OCI-LY3 (cell line): ENCODE results near the gene ACOT7.

Experiments
- EZH2phosphoT487 ChIP-seq: fragments of 200-600 bp; shearing (Covaris generic); IDR thresholded peaks from 2 replicates; pipeline ENCODE4 v1.6.1; 2018; ENCODE audit warnings: antibody characterized with exemption, mixed run types, low read depth
- TF ChIP-seq, protein P1 (sequence below): fragments of 200-600, 300-600 bp; sonication (generic); IDR thresholded peaks from 2 replicates; pipeline ENCODE4 v1.5.1; 2014; ENCODE audit warnings: antibody characterized with exemption, low read length, low read depth

GRCh38 chr1:6241107-6241886 is 152.3 kb downstream of the ACOT7 start:
- TF ChIP-seq, protein P1, sequence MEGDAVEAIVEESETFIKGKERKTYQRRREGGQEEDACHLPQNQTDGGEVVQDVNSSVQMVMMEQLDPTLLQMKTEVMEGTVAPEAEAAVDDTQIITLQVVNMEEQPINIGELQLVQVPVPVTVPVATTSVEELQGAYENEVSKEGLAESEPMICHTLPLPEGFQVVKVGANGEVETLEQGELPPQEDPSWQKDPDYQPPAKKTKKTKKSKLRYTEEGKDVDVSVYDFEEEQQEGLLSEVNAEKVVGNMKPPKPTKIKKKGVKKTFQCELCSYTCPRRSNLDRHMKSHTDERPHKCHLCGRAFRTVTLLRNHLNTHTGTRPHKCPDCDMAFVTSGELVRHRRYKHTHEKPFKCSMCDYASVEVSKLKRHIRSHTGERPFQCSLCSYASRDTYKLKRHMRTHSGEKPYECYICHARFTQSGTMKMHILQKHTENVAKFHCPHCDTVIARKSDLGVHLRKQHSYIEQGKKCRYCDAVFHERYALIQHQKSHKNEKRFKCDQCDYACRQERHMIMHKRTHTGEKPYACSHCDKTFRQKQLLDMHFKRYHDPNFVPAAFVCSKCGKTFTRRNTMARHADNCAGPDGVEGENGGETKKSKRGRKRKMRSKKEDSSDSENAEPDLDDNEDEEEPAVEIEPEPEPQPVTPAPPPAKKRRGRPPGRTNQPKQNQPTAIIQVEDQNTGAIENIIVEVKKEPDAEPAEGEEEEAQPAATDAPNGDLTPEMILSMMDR, result no peak
- TF ChIP-seq EZH2phosphoT487, result no peak
